Measurements from ENCODE around the gene PLEKHM2. TPM values are rescaled to one million over a fixed set of nuclear protein-coding genes. Genes with fewer than 3 reads are reported as not detected.

The PLEKHM2 gene
- total RNA-seq, 1 donor from 2014 or later, result 88.1 TPM

DNA sequence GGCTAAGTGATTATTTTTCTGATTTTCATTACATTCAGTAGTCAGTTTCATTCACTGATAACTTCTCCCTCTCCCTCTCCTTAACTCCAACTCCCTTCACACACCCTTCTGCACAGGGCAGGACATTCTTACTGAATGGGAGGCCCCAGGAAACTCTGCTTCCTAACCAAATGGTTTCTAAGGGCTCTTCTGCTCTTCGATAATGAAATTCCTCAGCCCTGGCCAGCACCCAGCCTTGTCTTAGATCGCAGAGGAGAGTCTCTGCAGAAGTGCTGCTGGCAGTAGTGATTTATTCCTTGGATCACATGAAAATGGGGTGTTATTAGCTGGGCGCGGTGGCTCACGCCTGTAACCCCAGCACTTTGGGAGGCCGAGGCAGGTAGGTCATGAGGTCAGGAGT is 16.4 kb downstream of the PLEKHM2 start:
- no peak for DNase-seq (ENCODE audit: extremely low spot score, unreplicated experiment)
- Mint-ChIP-seq H3K27me3 (ENCODE audit: unreplicated experiment) (no peaks in the 10 kb centered on the region), H3K9me3 (ENCODE audit: unreplicated experiment) (no peaks in the 10 kb centered on the region), H3K36me3 (ENCODE audit: unreplicated experiment) (peaks cover 4% of the 10 kb centered on the region), H3K4me1 (ENCODE audit: unreplicated experiment) (peaks cover 26% of the 10 kb centered on the region), H3K27ac (ENCODE audit: unreplicated experiment) (no peak overlapping the region), H3K4me3 (ENCODE audit: unreplicated experiment) (no peak overlapping the region)
- no peak for TF ChIP-seq CTCF (IDR thresholded peaks at IDR 0.05)

- no peaks in the 10 kb centered on the region for H3K27me3 Mint-ChIP-seq (ENCODE audit: unreplicated experiment)
- no peaks in the 10 kb centered on the region for H3K9me3 Mint-ChIP-seq (ENCODE audit: unreplicated experiment)
- H3K4me1 Mint-ChIP-seq (ENCODE audit: unreplicated experiment), result peaks cover 26% of the 10 kb centered on the region
- H3K36me3 Mint-ChIP-seq (ENCODE audit: unreplicated experiment), result peaks cover 8% of the 10 kb centered on the region
- DNase-seq (ENCODE audit: extremely low spot score, unreplicated experiment), result no peak
- TF ChIP-seq CTCF (IDR thresholded peaks at IDR 0.05), result no peak
- H3K4me3 Mint-ChIP-seq (ENCODE audit: unreplicated experiment), result no peak overlapping the region
- H3K27ac Mint-ChIP-seq (ENCODE audit: unreplicated experiment), result peak overlapping the region; percentile 10
Measured at GRCh38 chr1:15701784-15702183, 17.7 kb downstream of the PLEKHM2 start.

GRCh38 chr1:15702722-15703550 is 18.8 kb downstream of the PLEKHM2 start:
- Mint-ChIP-seq H3K9me3 (ENCODE audit: unreplicated experiment) (no peaks in the 10 kb centered on the region), H3K4me1 (ENCODE audit: unreplicated experiment) (peaks cover 26% of the 10 kb centered on the region)
- no peak for DNase-seq (ENCODE audit: extremely low spot score, unreplicated experiment)

GRCh38 chr1:15703562-15703961 is 19.4 kb downstream of the PLEKHM2 start:
- Mint-ChIP-seq H3K27ac (ENCODE audit: unreplicated experiment) (peak overlapping the region; percentile 96), H3K4me1 (ENCODE audit: unreplicated experiment) (peaks cover 26% of the 10 kb centered on the region), H3K4me3 (ENCODE audit: unreplicated experiment) (peak overlapping the region; percentile 17), H3K36me3 (ENCODE audit: unreplicated experiment) (peaks cover 8% of the 10 kb centered on the region), H3K9me3 (ENCODE audit: unreplicated experiment) (no peaks in the 10 kb centered on the region), H3K27me3 (ENCODE audit: unreplicated experiment) (no peaks in the 10 kb centered on the region)
- no peak for TF ChIP-seq CTCF (IDR thresholded peaks at IDR 0.05)
- no peak for DNase-seq (ENCODE audit: extremely low spot score, unreplicated experiment)

More at GRCh38 chr1:15702722-15703550, 18.8 kb downstream of the PLEKHM2 start:
- peak overlapping the region; percentile 17 for H3K4me3 Mint-ChIP-seq (ENCODE audit: unreplicated experiment)
- peak; percentile 27 for TF ChIP-seq CTCF (IDR thresholded peaks at IDR 0.05)
- H3K36me3 Mint-ChIP-seq (ENCODE audit: unreplicated experiment), result peaks cover 8% of the 10 kb centered on the region
- peak overlapping the region; percentile 96 for H3K27ac Mint-ChIP-seq (ENCODE audit: unreplicated experiment)
- no peaks in the 10 kb centered on the region for H3K27me3 Mint-ChIP-seq (ENCODE audit: unreplicated experiment)

GRCh38 chr1:15704526-15705183 is 20.5 kb downstream of the PLEKHM2 start:
- Mint-ChIP-seq H3K9me3 (ENCODE audit: unreplicated experiment) (no peaks in the 10 kb centered on the region), H3K36me3 (ENCODE audit: unreplicated experiment) (peaks cover 8% of the 10 kb centered on the region), H3K27me3 (ENCODE audit: unreplicated experiment) (no peaks in the 10 kb centered on the region), H3K27ac (ENCODE audit: unreplicated experiment) (peak overlapping the region; percentile 96), H3K4me3 (ENCODE audit: unreplicated experiment) (no peak overlapping the region), H3K4me1 (ENCODE audit: unreplicated experiment) (peaks cover 28% of the 10 kb centered on the region)
- DNase-seq (ENCODE audit: extremely low spot score, unreplicated experiment), result no peak
- TF ChIP-seq CTCF (IDR thresholded peaks at IDR 0.05), result no peak
